Right lobe of liver (tissue), 6 donors: Measurements from ENCODE around the gene ETFB. TPM values are rescaled to one million over a fixed set of nuclear protein-coding genes. Genes with fewer than 3 reads are reported as not detected.

Experiments used
- ATAC-seq, 4 donors: fragments of 200-7000 bp; cut with Tn5 transposase; one replicate each; pipeline ENCODE4 v1.9.1; 2020; ENCODE audit warnings: mild to moderate bottlenecking in 4 of 4, moderate library complexity in 4 of 4
- DNase-seq, 3 donors: peaks; one replicate each; pipeline ENCODE4 v3.0.0-alpha.2; 2020
- H3K27ac ChIP-seq, 3 donors: fragments of 200-600 bp; one replicate each; pipeline ENCODE4 v1.8.0; 2022
- H3K27me3 ChIP-seq, 2 donors: fragments of 200-600 bp; one replicate each; pipeline ENCODE4 v1.8.0; 2022
- H3K36me3 ChIP-seq, 4 donors: fragments of 200-600 bp; sonication (generic) in 1 of 4; one replicate each; pipeline versions ENCODE4 v1.5.1 to v1.8.0; 2017 to 2022; ENCODE audit warnings: control low read depth in 1 of 4
- H3K4me1 ChIP-seq, 4 donors: fragments of 200-600 bp; sonication (generic) in 1 of 4; one replicate each; pipeline versions ENCODE4 v1.5.1 to v1.8.0; 2017 to 2022; ENCODE audit warnings: control low read depth in 1 of 4
- H3K4me3 ChIP-seq, 3 donors: fragments of 200-600 bp; one replicate each; pipeline ENCODE4 v1.8.0; 2022
- H3K9me3 ChIP-seq, 4 donors: fragments of 200-600 bp; sonication (generic) in 1 of 4; one replicate each; pipeline versions ENCODE4 v1.5.1 to v1.8.0; 2017 to 2022; ENCODE audit warnings: control low read depth in 1 of 4
- CTCF ChIP-seq, 4 donors: fragments of 200-600 bp in 3 of 4; fragments of 450-650 bp in 1 of 4; IDR thresholded peaks; one replicate each; pipeline versions ENCODE4 v1.5.1 to v1.8.0; 2016 to 2022; ENCODE audit warnings: antibody characterized with exemption in 4 of 4, mild to moderate bottlenecking in 2 of 4
- POLR2A ChIP-seq: fragments of 450-650 bp; IDR thresholded peaks from one replicate; pipeline ENCODE4 v1.6.1; 2017; ENCODE audit warnings: antibody characterized with exemption, mild to moderate bottlenecking
- WGBS: methylation state at CpG from one replicate; pipeline ENCODE4 v1.1.6; 2018; ENCODE audit warnings: low coverage, low lambda C conversion rate; ENCODE audit not compliant: insufficient coverage; ENCODE audit errors: missing lambda C conversion rate; 5-methylcytosine and 5-hydroxymethylcytosine counted together
- intact Hi-C, 2 donors: fragments of 100-400 bp; cut with DNase I; formaldehyde crosslinking; loops; one replicate each; pipeline versions ENCODE4 v1.11.2 to v1.14.1; 2022
- total RNA-seq, 6 experiments: library from RNA; depleted of rRNA in 2 of 6; stranded (reverse); fragments of >200 nt in 2 of 6; fragmentation: NEBNext Ultra II Directional in 3 of 6; extraction: Animal tissue kit (Norgen Biotek cat#: 25700) in 3 of 6; gene quantifications; one replicate each; pipeline versions ENCODE4 v1.1.0 to v1.2.4, GENCODE V29; 2016 to 2023
- donor health status: DM: no; HTN: yes; CAD: no.
- donor health status: DM: no; HTN: no; CAD: no.
- donor health status: DM: no; HTN: no; CAD: no.
- donor health status: DM: no; HTN: yes; CAD: no.
- donor health status: DM: no; HTN: yes; CAD: no.

The ETFB gene
- total RNA-seq, 6 experiments from 2014 or later, result 210 to 439 (median 345) TPM

- Histone ChIP-seq H3K27ac (no peak overlapping the region), H3K9me3 (no peaks in the 10 kb centered on the region), H3K27me3 (no peaks in the 10 kb centered on the region), H3K4me3 (no peak overlapping the region), H3K36me3 (no peaks in the 10 kb centered on the region), H3K4me1 (no peaks in the 10 kb centered on the region)
- WGBS, result 40% methylated on average over 1 of the region's 8 CpGs
- DNase-seq, result no peak
- ATAC-seq, result no peak
- TF ChIP-seq CTCF (IDR thresholded peaks at IDR 0.05) (no peak), POLR2A (no peak)
- intact Hi-C loops, result no loop called here
Observed at GRCh38 chr19:51316688-51317087, 49.5 kb downstream of the ETFB start.

- no peaks in the 10 kb centered on the region for H3K9me3 ChIP-seq
- ATAC-seq (peak in 1 of 4 donors; percentile 17), DNase-seq (no peak)
- no peaks in the 10 kb centered on the region for H3K36me3 ChIP-seq
- no peak within 1 kb of the TSS for H3K27ac ChIP-seq
- no peak for TF ChIP-seq CTCF (IDR thresholded peaks at IDR 0.05)
- no peak for TF ChIP-seq POLR2A
- WGBS, result 0% methylated on average over 8 of the region's 76 CpGs
- intact Hi-C loops, result no loop called here
- no peaks in the 10 kb centered on the region for H3K4me1 ChIP-seq
- H3K4me3 ChIP-seq, result no peak within 1 kb of the TSS
- H3K27me3 ChIP-seq, result no peaks in the 10 kb centered on the region
Observed at GRCh38 chr19:51311351-51312257, 54.6 kb downstream of the ETFB start, which contains the start of gene IGLON5. Gene IGLON5, plus strand, starts transcription at chr19:51311644. Its CDS starts 204 bp downstream, at chr19:51311848.

- Histone ChIP-seq H3K36me3 (no peaks in the 10 kb centered on the region), H3K4me1 (no peaks in the 10 kb centered on the region), H3K27me3 (no peaks in the 10 kb centered on the region), H3K4me3 (no peak overlapping the region), H3K27ac (no peak overlapping the region), H3K9me3 (no peaks in the 10 kb centered on the region)
- ATAC-seq (no peak), DNase-seq (no peak)
- WGBS, result 51% methylated on average over 3 of the region's 3 CpGs
- intact Hi-C loops, result no loop called here
- no peak for TF ChIP-seq POLR2A
- no peak for TF ChIP-seq CTCF (IDR thresholded peaks at IDR 0.05)
Observed at GRCh38 chr19:51305479-51305878, 60.7 kb downstream of the ETFB start.

- H3K36me3 ChIP-seq, result no peaks in the 10 kb centered on the region
- no peaks in the 10 kb centered on the region for H3K4me1 ChIP-seq
- intact Hi-C loops, result no loop called here
- TF ChIP-seq CTCF (IDR thresholded peaks at IDR 0.05), result no peak
- TF ChIP-seq POLR2A, result no peak
- no peaks in the 10 kb centered on the region for H3K9me3 ChIP-seq
- H3K27me3 ChIP-seq, result no peaks in the 10 kb centered on the region
- 55% methylated on average over 2 of the region's 7 CpGs for WGBS
- no peak for ATAC-seq
- no peak for DNase-seq
- no peak overlapping the region for H3K4me3 ChIP-seq
- no peak overlapping the region for H3K27ac ChIP-seq
Observed at GRCh38 chr19:51301266-51301665, 64.9 kb downstream of the ETFB start.
